Retinal pigment epithelial cell (primary cell): ENCODE data around the gene NUFIP2.

Experiments used
- DNase-seq: peaks from one replicate; pipeline ENCODE4 v3.0.0-alpha.2; 2010; ENCODE audit warnings: low read depth
- H3K4me3 ChIP-seq: 2 replicates; pipeline ENCODE4 v1.5.1; 2011; ENCODE audit warnings: mild to moderate bottlenecking, low read length, control low read depth, moderate library complexity
- TF ChIP-seq, protein P1 (sequence below): conservative IDR thresholded peaks from 2 replicates; pipeline ENCODE4 v1.5.1; 2011; ENCODE audit warnings: low read depth, low read length, control low read depth, inconsistent platforms

NUFIP2 gene

DNA sequence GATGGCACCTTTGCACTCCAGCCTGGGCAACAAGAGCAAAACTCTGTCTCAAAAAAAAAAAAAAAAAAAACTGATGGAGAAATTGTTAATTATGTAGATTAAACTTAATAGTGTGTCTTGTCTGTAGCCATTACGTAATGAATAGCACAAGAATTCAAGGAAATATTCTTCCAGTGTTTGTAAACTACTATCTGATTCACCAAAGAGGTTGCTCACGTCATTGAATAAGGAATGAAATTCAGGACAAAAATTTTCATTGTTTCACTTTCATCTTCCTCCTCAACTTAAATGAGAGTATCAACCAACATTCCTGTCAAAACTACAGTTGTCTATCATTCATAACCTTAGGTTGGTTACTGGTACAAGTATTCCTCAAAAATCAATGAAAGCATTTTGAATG is 83.1 kb downstream of the NUFIP2 start:
- TF ChIP-seq, protein P1, sequence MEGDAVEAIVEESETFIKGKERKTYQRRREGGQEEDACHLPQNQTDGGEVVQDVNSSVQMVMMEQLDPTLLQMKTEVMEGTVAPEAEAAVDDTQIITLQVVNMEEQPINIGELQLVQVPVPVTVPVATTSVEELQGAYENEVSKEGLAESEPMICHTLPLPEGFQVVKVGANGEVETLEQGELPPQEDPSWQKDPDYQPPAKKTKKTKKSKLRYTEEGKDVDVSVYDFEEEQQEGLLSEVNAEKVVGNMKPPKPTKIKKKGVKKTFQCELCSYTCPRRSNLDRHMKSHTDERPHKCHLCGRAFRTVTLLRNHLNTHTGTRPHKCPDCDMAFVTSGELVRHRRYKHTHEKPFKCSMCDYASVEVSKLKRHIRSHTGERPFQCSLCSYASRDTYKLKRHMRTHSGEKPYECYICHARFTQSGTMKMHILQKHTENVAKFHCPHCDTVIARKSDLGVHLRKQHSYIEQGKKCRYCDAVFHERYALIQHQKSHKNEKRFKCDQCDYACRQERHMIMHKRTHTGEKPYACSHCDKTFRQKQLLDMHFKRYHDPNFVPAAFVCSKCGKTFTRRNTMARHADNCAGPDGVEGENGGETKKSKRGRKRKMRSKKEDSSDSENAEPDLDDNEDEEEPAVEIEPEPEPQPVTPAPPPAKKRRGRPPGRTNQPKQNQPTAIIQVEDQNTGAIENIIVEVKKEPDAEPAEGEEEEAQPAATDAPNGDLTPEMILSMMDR = no peak
- no peak for DNase-seq
- H3K4me3 ChIP-seq = no peak overlapping the region

DNA sequence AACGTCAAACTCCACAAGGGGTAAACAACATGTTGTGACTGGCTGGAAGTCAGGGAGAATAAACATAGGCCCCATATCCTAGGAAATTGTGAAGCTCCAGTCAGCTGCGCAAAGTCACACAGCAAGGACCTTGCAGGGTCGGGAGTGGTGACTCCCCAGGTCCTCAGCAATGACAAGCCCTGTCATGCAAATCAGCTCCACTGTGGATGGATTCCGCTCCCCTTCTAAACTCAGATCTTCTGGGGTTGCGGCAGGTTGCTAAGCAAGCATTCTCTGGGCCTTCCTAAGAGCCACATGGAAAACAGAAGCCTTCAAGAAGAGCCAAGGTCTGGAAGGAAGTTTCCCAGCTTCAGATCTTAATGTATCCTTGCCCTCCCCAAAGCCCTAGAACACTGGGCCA is 84.9 kb downstream of the NUFIP2 start:
- no peak overlapping the region for H3K4me3 ChIP-seq
- DNase-seq = no peak
- TF ChIP-seq, protein P1 = no peak

DNA sequence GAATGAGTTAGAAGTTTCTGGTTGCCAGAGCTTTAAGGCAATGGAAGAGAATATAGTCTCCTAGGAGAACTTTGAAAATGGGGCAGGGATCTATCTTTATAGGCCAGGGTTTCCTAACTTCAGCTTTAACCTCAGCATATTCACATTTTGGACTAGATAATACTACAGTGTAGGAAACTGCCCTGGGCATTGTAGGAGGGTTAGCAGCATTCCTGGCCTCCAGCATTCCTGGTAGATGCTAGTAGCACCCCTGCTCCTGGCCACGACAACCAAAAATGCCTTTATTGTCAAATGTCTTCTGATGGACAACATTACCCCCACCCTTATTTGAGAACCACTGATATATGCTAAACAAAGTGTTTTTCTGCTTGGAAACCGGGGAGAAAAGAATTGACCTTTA is 86.0 kb downstream of the NUFIP2 start:
- no peak for DNase-seq
- no peak overlapping the region for H3K4me3 ChIP-seq
- TF ChIP-seq, protein P1 = no peak
